ENCODE results near the gene ONECUT3.

DNA sequence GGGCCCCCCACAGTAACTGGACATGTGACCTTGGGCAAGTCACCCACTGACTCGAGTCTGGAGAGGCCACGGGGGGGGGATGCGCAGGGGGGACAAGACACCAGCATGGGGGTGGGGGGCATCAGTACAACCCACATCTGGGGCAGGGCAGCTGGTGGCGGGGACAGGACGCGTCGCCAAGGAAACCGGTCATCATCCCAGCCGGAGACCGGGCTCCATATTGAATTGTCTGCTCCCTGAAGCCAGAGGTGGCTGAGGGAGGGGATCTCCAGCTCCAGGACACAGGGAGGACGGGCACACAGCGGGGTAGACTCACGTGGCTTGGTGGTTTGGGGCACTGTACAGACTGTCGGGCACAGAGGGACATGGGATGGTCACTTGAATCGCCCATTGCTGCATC is 11.4 kb downstream of the ONECUT3 start:
- TF ChIP-seq, protein P1, sequence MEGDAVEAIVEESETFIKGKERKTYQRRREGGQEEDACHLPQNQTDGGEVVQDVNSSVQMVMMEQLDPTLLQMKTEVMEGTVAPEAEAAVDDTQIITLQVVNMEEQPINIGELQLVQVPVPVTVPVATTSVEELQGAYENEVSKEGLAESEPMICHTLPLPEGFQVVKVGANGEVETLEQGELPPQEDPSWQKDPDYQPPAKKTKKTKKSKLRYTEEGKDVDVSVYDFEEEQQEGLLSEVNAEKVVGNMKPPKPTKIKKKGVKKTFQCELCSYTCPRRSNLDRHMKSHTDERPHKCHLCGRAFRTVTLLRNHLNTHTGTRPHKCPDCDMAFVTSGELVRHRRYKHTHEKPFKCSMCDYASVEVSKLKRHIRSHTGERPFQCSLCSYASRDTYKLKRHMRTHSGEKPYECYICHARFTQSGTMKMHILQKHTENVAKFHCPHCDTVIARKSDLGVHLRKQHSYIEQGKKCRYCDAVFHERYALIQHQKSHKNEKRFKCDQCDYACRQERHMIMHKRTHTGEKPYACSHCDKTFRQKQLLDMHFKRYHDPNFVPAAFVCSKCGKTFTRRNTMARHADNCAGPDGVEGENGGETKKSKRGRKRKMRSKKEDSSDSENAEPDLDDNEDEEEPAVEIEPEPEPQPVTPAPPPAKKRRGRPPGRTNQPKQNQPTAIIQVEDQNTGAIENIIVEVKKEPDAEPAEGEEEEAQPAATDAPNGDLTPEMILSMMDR (conservative IDR thresholded peaks at IDR 0.05; ENCODE audit: low read depth, low read length): no peak
- no peak for TF ChIP-seq EZH2 (IDR thresholded peaks at IDR 0.05; ENCODE audit: borderline replicate concordance, low read depth, low read length, poor library complexity, severe bottlenecking)
